H1 (cell line): ENCODE results near the gene DPF1. TPM values are rescaled to one million over a fixed set of nuclear protein-coding genes. Genes with fewer than 3 reads are reported as not detected.
A peak's percentile ranks its signal among the peaks of the same experiment; 100 is the strongest.

Experiments used
- CTCF ChIA-PET: fragments of 300-600 bp; sonication (Branson Sonifier 250); formaldehyde crosslinking; loops from one replicate; lab custom pipeline; 2021; ENCODE audit not compliant: partially characterized antibody; lab: Charles Lee
- POLR2A ChIA-PET: fragments of 300-600 bp; sonication (Branson Sonifier 250); formaldehyde crosslinking; loops from one replicate; lab custom pipeline; 2021; ENCODE audit warnings: inconsistent platforms; ENCODE audit not compliant: partially characterized antibody; lab: Charles Lee
- DNase-seq, 2 experiments: peaks; one replicate each; pipeline versions ENCODE4 v3.0.0 to v3.0.0-alpha.2; 2010 to 2022; ENCODE audit warnings: low spot score in 2 of 2, low read depth in 1 of 2, mixed read lengths in 1 of 2
- FAIRE-seq: peaks from 2 replicates; lab custom pipeline; 2011; peaks lifted over from hg19 to GRCh38; lab: Jason Lieb, UNC
- H2AFZ ChIP-seq: 2 replicates; pipeline ENCODE4 v1.8.1; 2012; ENCODE audit warnings: low read length, inconsistent platforms
- H2AK5ac ChIP-seq: 2 replicates; pipeline ENCODE4 v1.6.1; 2013; ENCODE audit warnings: low read depth, low read length
- H2BK120ac ChIP-seq: replicated peaks from 2 replicates; pipeline ENCODE3; 2013; ENCODE audit warnings: low read depth, low read length, inconsistent platforms
- H2BK12ac ChIP-seq: 2 replicates; pipeline ENCODE4 v1.6.1; 2013; ENCODE audit warnings: low read depth, low read length
- H2BK15ac ChIP-seq: 2 replicates; pipeline ENCODE4 v1.6.1; 2013; ENCODE audit warnings: low read length
- H2BK20ac ChIP-seq: 2 replicates; pipeline ENCODE4 v1.6.1; 2013; ENCODE audit warnings: low read length
- H2BK5ac ChIP-seq: 2 replicates; pipeline ENCODE4 v1.6.1; 2013; ENCODE audit warnings: low read depth, low read length
- H3K14ac ChIP-seq: 2 replicates; pipeline ENCODE4 v1.6.1; 2013; ENCODE audit warnings: inconsistent platforms; ENCODE audit not compliant: insufficient read length
- H3K18ac ChIP-seq: 2 replicates; pipeline ENCODE4 v1.6.1; 2013; ENCODE audit warnings: low read length; ENCODE audit errors: extremely low read depth
- H3K23ac ChIP-seq: 2 replicates; pipeline ENCODE4 v1.6.1; 2013; ENCODE audit warnings: inconsistent platforms; ENCODE audit not compliant: insufficient read length
- H3K23me2 ChIP-seq: 2 replicates; pipeline ENCODE4 v1.6.1; 2013; ENCODE audit warnings: low read depth, low read length
- H3K27ac ChIP-seq: 2 replicates; pipeline ENCODE4 v1.6.1; 2011; ENCODE audit warnings: low read depth, low read length, inconsistent platforms
- H3K27me3 ChIP-seq, 4 experiments: replicated peaks in 1 of 4; 1 replicate in 1 of 4; 2 replicates in 3 of 4; pipeline versions ENCODE4 v1.6.1 to v1.8.1; 2011 to 2013; ENCODE audit warnings: low read length in 3 of 4, mild to moderate bottlenecking in 3 of 4, inconsistent platforms in 2 of 4, mixed read lengths in 2 of 4, moderate library complexity in 1 of 4; ENCODE audit not compliant: control insufficient read depth in 3 of 4, insufficient read depth in 3 of 4; ENCODE audit errors: extremely low read depth in 1 of 4
- H3K36me3 ChIP-seq, 4 experiments: 2 replicates each; pipeline versions ENCODE4 v1.6.1 to v1.8.1; 2011 to 2013; ENCODE audit warnings: mild to moderate bottlenecking in 4 of 4, low read length in 3 of 4, moderate library complexity in 2 of 4, control low read depth in 1 of 4, inconsistent platforms in 1 of 4; ENCODE audit not compliant: insufficient read depth in 4 of 4, control insufficient read depth in 2 of 4
- H3K4ac ChIP-seq: replicated peaks from 2 replicates; pipeline ENCODE3; 2013; ENCODE audit warnings: low read length, low read depth, mixed read lengths, inconsistent platforms; ENCODE audit not compliant: insufficient read length
- H3K4me1 ChIP-seq, 4 experiments: replicated peaks in 1 of 4; 1 replicate in 1 of 4; 2 replicates in 3 of 4; pipeline versions ENCODE4 v1.6.1 to v1.8.1; 2011 to 2013; ENCODE audit warnings: low read length in 3 of 4, inconsistent platforms in 2 of 4, mixed read lengths in 1 of 4; ENCODE audit not compliant: insufficient read depth in 4 of 4, control insufficient read depth in 3 of 4
- H3K4me2 ChIP-seq, 2 experiments: 2 replicates each; pipeline versions ENCODE4 v1.6.1 to v1.8.1; 2011 to 2013; ENCODE audit warnings: low read depth in 2 of 2, low read length in 2 of 2, control low read depth in 1 of 2, inconsistent platforms in 1 of 2, mild to moderate bottlenecking in 1 of 2; ENCODE audit not compliant: insufficient read depth in 1 of 2
- H3K4me3 ChIP-seq, 4 experiments: fragments of 200-600, 300-600 bp in 1 of 4; sonication (generic), shearing (Covaris generic), sonication (Bioruptor Twin) in 1 of 4; 2 replicates each; pipeline versions ENCODE4 v1.5.1 to v1.8.1; 2011 to 2016; ENCODE audit warnings: low read length in 4 of 4, low read depth in 3 of 4, control low read depth in 2 of 4, inconsistent platforms in 2 of 4, mild to moderate bottlenecking in 2 of 4, mixed read lengths in 1 of 4, moderate library complexity in 1 of 4; ENCODE audit not compliant: insufficient read depth in 2 of 4; ENCODE audit errors: extremely low read depth in 1 of 4
- H3K56ac ChIP-seq: replicated peaks from 2 replicates; pipeline ENCODE3; 2013; ENCODE audit warnings: low read depth, mild to moderate bottlenecking, mixed read lengths, low read length, inconsistent platforms; ENCODE audit not compliant: insufficient read length
- H3K79me1 ChIP-seq: 2 replicates; pipeline ENCODE4 v1.6.1; 2013; ENCODE audit warnings: low read depth, low read length, control low read depth
- H3K79me2 ChIP-seq, 2 experiments: 2 replicates each; pipeline versions ENCODE4 v1.6.1 to v1.8.1; 2012 to 2013; ENCODE audit warnings: low read length in 2 of 2, mild to moderate bottlenecking in 2 of 2, inconsistent platforms in 1 of 2; ENCODE audit not compliant: insufficient read depth in 2 of 2, control insufficient read depth in 1 of 2
- H3K9ac ChIP-seq, 4 experiments: replicated peaks in 1 of 4; 1 replicate in 1 of 4; 2 replicates in 3 of 4; pipeline versions ENCODE4 v1.6.1 to v1.8.1; 2011 to 2013; ENCODE audit warnings: low read depth in 3 of 4, low read length in 3 of 4, control low read depth in 2 of 4, mild to moderate bottlenecking in 2 of 4, moderate library complexity in 2 of 4, inconsistent platforms in 1 of 4; ENCODE audit errors: extremely low read depth in 1 of 4
- H3K9me3 ChIP-seq, 2 experiments: 2 replicates each; pipeline versions ENCODE4 v1.6.1 to v1.8.1; 2012 to 2013; ENCODE audit warnings: mild to moderate bottlenecking in 2 of 2, moderate library complexity in 2 of 2, control low read depth in 1 of 2, inconsistent platforms in 1 of 2, low read depth in 1 of 2, low read length in 1 of 2, mixed read lengths in 1 of 2; ENCODE audit not compliant: insufficient read depth in 2 of 2
- H4K20me1 ChIP-seq, 2 experiments: replicated peaks in 1 of 2; 2 replicates each; pipeline versions ENCODE3 to v1.8.1; 2011 to 2013; ENCODE audit warnings: inconsistent platforms in 2 of 2, low read length in 2 of 2, mild to moderate bottlenecking in 1 of 2; ENCODE audit not compliant: insufficient read depth in 2 of 2, control insufficient read depth in 1 of 2
- H4K5ac ChIP-seq: 2 replicates; pipeline ENCODE4 v1.6.1; 2013; ENCODE audit warnings: low read length, low read depth, mixed read lengths, inconsistent platforms; ENCODE audit not compliant: insufficient read length
- H4K8ac ChIP-seq: 2 replicates; pipeline ENCODE4 v1.8.0; 2013; ENCODE audit warnings: mild to moderate bottlenecking, moderate library complexity, low read length, inconsistent platforms; ENCODE audit not compliant: insufficient read depth; ENCODE audit errors: extremely low read depth
- H4K91ac ChIP-seq: replicated peaks from 2 replicates; pipeline ENCODE3; 2013; ENCODE audit warnings: low read length, mixed read lengths, inconsistent platforms; ENCODE audit not compliant: insufficient read length
- POU5F1 ChIP-seq: IDR thresholded peaks from 2 replicates; pipeline ENCODE4 v1.6.1; 2011; ENCODE audit warnings: low read depth, mild to moderate bottlenecking, low read length, moderate library complexity
- WGBS, 2 experiments: shearing (Covaris generic) in 1 of 2; methylation state at CpG; one replicate each; pipeline versions ENCODE4 v1.1.6 to v1.1.7; 2013 to 2015; ENCODE audit warnings: low lambda C conversion rate in 2 of 2, mixed read lengths in 2 of 2, inconsistent platforms in 1 of 2, low coverage in 1 of 2, missing lambda C conversion rate in 1 of 2; ENCODE audit not compliant: insufficient replicate concordance in 2 of 2, insufficient coverage in 1 of 2, insufficient read length in 1 of 2; ENCODE audit errors: extremely low coverage in 1 of 2, missing lambda C conversion rate in 1 of 2; 5-methylcytosine and 5-hydroxymethylcytosine counted together
- polyA plus RNA-seq, 7 experiments: library from polyadenylated mRNA; depleted of rRNA in 3 of 7; stranded (reverse) in 5 of 7; unstranded in 2 of 7; fragments of >200 nt in 5 of 7; fragments of 200-250 nt in 2 of 7; gene quantifications; 1 replicate in 5 of 7; 2 replicates in 1 of 7; 4 replicates in 1 of 7; pipeline versions ENCODE4 v1.2.1 to v1.2.3, GENCODE V29; 2011 to 2013; ENCODE audit warnings: missing spikeins in 2 of 7, mixed read lengths in 2 of 7
- total RNA-seq: library from RNA; stranded (reverse); fragmentation: NEBNext Ultra II Directional; extraction: Animal tissue kit (Norgen Biotek cat#: 25700); gene quantifications from 2 replicates; pipeline ENCODE4 v1.2.1, GENCODE V29; 2021

DPF1 gene
- total and polyA plus RNA-seq, 2 of the 8 experiments (the other 6 are each of a cell fraction or from before 2014, with no cell fraction given) = 12.9 to 15.6 TPM

- FAIRE-seq = no peak
- POLR2A ChIA-PET = interaction anchor here (0.6 to 2.1 kb wide), 6 partner anchors 17 to 328 kb away, joined by 3 to 10 read pairs (median 6); partner anchors contain the start of genes PPP1R14A and WDR87
- H3K18ac ChIP-seq = no peak overlapping the region
These were observed 10.6 kb upstream of the DPF1 start for GRCh38 chr19:38234615-38235014.

More at GRCh38 chr19:38234615-38235014, 10.6 kb upstream of the DPF1 start:
- DNase-seq = no peak
- H2BK20ac ChIP-seq = no peak overlapping the region
- no peaks in the 10 kb centered on the region for H3K79me1 ChIP-seq
- no peaks in the 10 kb centered on the region for H3K79me2 ChIP-seq
- no peak overlapping the region for H4K91ac ChIP-seq
- no peak overlapping the region for H3K23ac ChIP-seq
- H3K14ac ChIP-seq = no peak overlapping the region
- no peak for TF ChIP-seq POU5F1
- TF ChIP-seq, all 59 proteins: peak for 0
- H2AK5ac ChIP-seq = no peak overlapping the region
- WGBS, 2 experiments = 100% methylated on average over 4 of the region's 4 CpGs; no CpG with 5 or more reads in 1 of the 2 experiments
- 0 out of 7 replicates have a peak overlapping the region, but pooled peaks of 1 of the 4 experiments have one; percentile 19 for H3K9ac ChIP-seq
- no peak overlapping the region for H2AFZ ChIP-seq
- no peak overlapping the region for H3K56ac ChIP-seq
- no peak overlapping the region for H3K4me2 ChIP-seq
- no peak overlapping the region for H4K8ac ChIP-seq
- H4K5ac ChIP-seq = no peak overlapping the region
- H2BK15ac ChIP-seq = no peak overlapping the region
- no peaks in the 10 kb centered on the region for H3K36me3 ChIP-seq
- no peak overlapping the region for H3K4me3 ChIP-seq
- no peak overlapping the region for H2BK120ac ChIP-seq
- H4K20me1 ChIP-seq = no peaks in the 10 kb centered on the region
- CTCF ChIA-PET = interaction anchor here (0.6 to 6.5 kb wide), 37 partner anchors 10 to 337 kb away, joined by 3 to 45 read pairs (median 5); partner anchors contain the start of genes CATSPERG, DPF1 and PPP1R14A
- H3K4me1 ChIP-seq = peaks cover 0 to 3% (median 0%) of the 10 kb centered on the region in 4 experiments; a peak in 2 of 7 replicates
- no peak overlapping the region for H2BK12ac ChIP-seq
- H3K27me3 ChIP-seq = peaks cover 0 to 3% (median under 1%) of the 10 kb centered on the region in 4 experiments; a peak in 3 of 7 replicates
- H3K23me2 ChIP-seq = no peaks in the 10 kb centered on the region
- no peak overlapping the region for H3K4ac ChIP-seq
- H2BK5ac ChIP-seq = no peak overlapping the region
- H3K27ac ChIP-seq = no peak overlapping the region
- no peaks in the 10 kb centered on the region for H3K9me3 ChIP-seq
